ENCODE measurements around the gene RNF222. TPM values are rescaled to one million over a fixed set of nuclear protein-coding genes. Genes with fewer than 3 reads are reported as not detected.

The RNF222 gene
- total and polyA plus RNA-seq, 2 of the 8 experiments (the other 6 are each of a cell fraction or from before 2014, with no cell fraction given), result not detected

DNA sequence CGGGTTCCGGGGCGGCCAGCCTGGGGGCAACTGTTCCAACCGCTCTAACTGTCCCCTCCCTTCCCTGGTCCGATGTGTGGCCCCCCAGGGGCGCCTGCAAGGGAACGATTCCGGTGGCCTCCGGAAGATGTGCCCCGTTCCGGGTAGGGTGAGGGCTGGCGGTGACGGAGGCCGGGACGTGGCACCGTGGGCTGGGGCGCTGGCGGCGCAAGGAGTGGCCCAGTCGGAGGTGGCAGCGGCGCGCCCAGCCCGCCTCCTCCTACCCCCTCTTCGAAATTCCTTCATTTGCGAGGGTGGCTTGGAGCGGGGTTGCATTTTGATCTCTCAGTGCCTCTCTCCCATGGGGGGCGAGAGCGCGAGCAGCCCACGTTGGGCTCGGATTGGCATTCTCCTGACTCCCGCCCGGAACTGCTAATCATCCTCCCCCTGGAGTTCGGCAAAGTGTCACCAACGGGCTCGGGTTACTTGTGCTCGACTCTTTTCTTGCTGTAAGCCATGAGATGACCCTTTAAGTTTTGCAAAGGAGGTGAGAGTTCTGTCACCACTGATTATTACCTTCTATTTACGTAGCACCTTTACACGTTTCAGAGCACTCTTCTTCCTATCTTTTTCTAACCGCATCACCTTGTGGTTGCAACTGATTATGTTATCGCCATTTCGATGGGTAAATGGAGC lies 38.7 kb upstream of the RNF222 start:
- Histone ChIP-seq H3K14ac (ENCODE audit: insufficient read length) (no peak overlapping the region), H3K9me3 (ENCODE audit: insufficient read depth in 2 of 2, low read depth in 1 of 2, low read length in 1 of 2) (no peaks in the 10 kb centered on the region), H4K8ac (ENCODE audit: extremely low read depth, insufficient read depth, low read length) (peak overlapping the region; percentile 79), H3K18ac (ENCODE audit: extremely low read depth, low read length) (no peak overlapping the region; the same call in 1 of the 2 replicates), H3K4me3 (ENCODE audit: extremely low read depth in 1 of 4, insufficient read depth in 2 of 4, low read depth in 3 of 4, low read length in 4 of 4) (peak overlapping the region; percentile 46 to 95 (median 91)), H3K4me2 (ENCODE audit: insufficient read depth in 1 of 2, low read depth in 2 of 2, low read length in 2 of 2) (peak overlapping the region; percentile 83 to 85), H2BK5ac (ENCODE audit: low read depth, low read length) (peak overlapping the region; percentile 71), H3K27ac (ENCODE audit: low read depth, low read length) (peak overlapping the region; percentile 56; the same call in 1 of the 2 replicates), H2AFZ (ENCODE audit: low read length) (peak overlapping the region; percentile 59), H2BK12ac (ENCODE audit: low read depth, low read length) (no peak overlapping the region), H4K20me1 (replicated peaks in 1 of 2; ENCODE audit: control insufficient read depth in 1 of 2, insufficient read depth in 2 of 2, low read length in 2 of 2) (peaks cover 0 to 2% of the 10 kb centered on the region in 2 experiments), H4K91ac (replicated peaks; ENCODE audit: insufficient read length, low read length) (no peak overlapping the region), H3K79me2 (ENCODE audit: control insufficient read depth in 1 of 2, insufficient read depth in 2 of 2, low read length in 2 of 2) (peaks cover 0 to 38% of the 10 kb centered on the region in 2 experiments; a peak in 2 of 4 replicates), H3K79me1 (ENCODE audit: low read depth, low read length) (no peaks in the 10 kb centered on the region; the same call in 1 of the 2 replicates), H3K56ac (replicated peaks; ENCODE audit: insufficient read length, low read depth, low read length) (peak overlapping the region; percentile 69), H3K23ac (ENCODE audit: insufficient read length) (no peak overlapping the region), H3K23me2 (ENCODE audit: low read depth, low read length) (no peaks in the 10 kb centered on the region), H4K5ac (ENCODE audit: insufficient read length, low read depth, low read length) (peak overlapping the region; percentile 13), H3K9ac (replicated peaks in 1 of 4; ENCODE audit: extremely low read depth in 1 of 4, low read depth in 3 of 4, low read length in 3 of 4) (peak overlapping the region; percentile 40 to 74 (median 70)), H2BK20ac (ENCODE audit: low read length) (no peak overlapping the region), H3K27me3 (replicated peaks in 1 of 4; ENCODE audit: control insufficient read depth in 3 of 4, extremely low read depth in 1 of 4, insufficient read depth in 3 of 4, low read length in 3 of 4) (no peaks in the 10 kb centered on the region), H2BK15ac (ENCODE audit: low read length) (no peak overlapping the region), H3K36me3 (ENCODE audit: control insufficient read depth in 2 of 4, insufficient read depth in 4 of 4, low read length in 3 of 4) (no peaks in the 10 kb centered on the region), H3K4me1 (replicated peaks in 1 of 4; ENCODE audit: control insufficient read depth in 3 of 4, insufficient read depth in 4 of 4, low read length in 3 of 4) (peaks cover 0 to 2% (median under 1%) of the 10 kb centered on the region in 4 experiments; a peak in 2 of 7 replicates), H2AK5ac (ENCODE audit: low read depth, low read length) (no peak overlapping the region), H3K4ac (replicated peaks; ENCODE audit: insufficient read length, low read depth, low read length) (no peak overlapping the region), H2BK120ac (replicated peaks; ENCODE audit: low read depth, low read length) (no peak overlapping the region)
- no peak for DNase-seq (ENCODE audit: low read depth in 1 of 2, low spot score in 2 of 2)
- FAIRE-seq, result no peak
- CTCF ChIA-PET (ENCODE audit: partially characterized antibody), result interaction anchor here (0.6 to 2.6 kb wide), 4 partner anchors 11 to 361 kb away, joined by 3 to 9 read pairs (median 4); no protein-coding TSS in a partner anchor
- WGBS, 2 experiments (ENCODE audit: extremely low coverage in 1 of 2, insufficient coverage in 1 of 2, insufficient read length in 1 of 2, insufficient replicate concordance in 2 of 2, low coverage in 1 of 2, low lambda C conversion rate in 2 of 2, missing lambda C conversion rate in 1 of 2), result 3% methylated on average over 27 of the region's 43 CpGs; no CpG with 5 or more reads in 1 of the 2 experiments
- POLR2A ChIA-PET (ENCODE audit: partially characterized antibody), result interaction anchor here (0.7 to 1.8 kb wide), 10 partner anchors 9 to 99 kb away, joined by 3 to 10 read pairs (median 4); partner anchors contain the start of genes KRABD2 and RPL26
- TF ChIP-seq CHD2 (IDR thresholded peaks at IDR 0.05; ENCODE audit: low read length) (no peak), SIX5 (IDR thresholded peaks at IDR 0.05; ENCODE audit: low read depth, low read length) (no peak), NANOG (IDR thresholded peaks at IDR 0.05; ENCODE audit: insufficient read depth, low read depth, low read length, poor library complexity, severe bottlenecking) (no peak), BRCA1 (IDR thresholded peaks at IDR 0.05; ENCODE audit: low read depth, low read length) (no peak), PHF8 (conservative IDR thresholded peaks at IDR 0.05; ENCODE audit: low read depth, low read length) (peak; percentile 59), BACH1 (IDR thresholded peaks at IDR 0.05; ENCODE audit: low read length) (no peak), TAF1 (IDR thresholded peaks at IDR 0.05; ENCODE audit: low read depth, low read length) (0 out of 2 replicates have a peak, but pooled peaks have one; percentile 20), KDM4A (IDR thresholded peaks at IDR 0.05; ENCODE audit: low read depth, low read length, severe bottlenecking) (peak; percentile 90), MAFK (IDR thresholded peaks at IDR 0.05; ENCODE audit: low read depth, low read length) (no peak), RFX5 (IDR thresholded peaks at IDR 0.05; ENCODE audit: borderline replicate concordance, low read depth, low read length) (no peak)
- TF ChIP-seq, protein P1, sequence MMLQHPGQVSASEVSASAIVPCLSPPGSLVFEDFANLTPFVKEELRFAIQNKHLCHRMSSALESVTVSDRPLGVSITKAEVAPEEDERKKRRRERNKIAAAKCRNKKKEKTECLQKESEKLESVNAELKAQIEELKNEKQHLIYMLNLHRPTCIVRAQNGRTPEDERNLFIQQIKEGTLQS (IDR thresholded peaks at IDR 0.05; ENCODE audit: insufficient read depth, low read depth, low read length), result no peak

All from H1 (cell line).